HL-60 (cell line): ENCODE data around the gene ETHE1.

Experiments
- GABPA ChIP-seq: IDR thresholded peaks from 2 replicates; pipeline ENCODE4 v1.6.1; 2012; ENCODE audit warnings: low read depth
- POLR2AphosphoS5 ChIP-seq: IDR thresholded peaks from 2 replicates; pipeline ENCODE4 v1.6.1; 2012; ENCODE audit warnings: low read depth
- TF ChIP-seq, protein P1 (sequence below): IDR thresholded peaks from 2 replicates; pipeline ENCODE4 v1.6.1; 2012; ENCODE audit warnings: low read depth; ENCODE audit not compliant: insufficient replicate concordance
- TF ChIP-seq, protein P2 (sequence below): IDR thresholded peaks from one replicate; pipeline ENCODE4 v1.5.1; 2011; ENCODE audit warnings: low read length, control low read depth, inconsistent platforms; ENCODE audit not compliant: insufficient read depth

DNA sequence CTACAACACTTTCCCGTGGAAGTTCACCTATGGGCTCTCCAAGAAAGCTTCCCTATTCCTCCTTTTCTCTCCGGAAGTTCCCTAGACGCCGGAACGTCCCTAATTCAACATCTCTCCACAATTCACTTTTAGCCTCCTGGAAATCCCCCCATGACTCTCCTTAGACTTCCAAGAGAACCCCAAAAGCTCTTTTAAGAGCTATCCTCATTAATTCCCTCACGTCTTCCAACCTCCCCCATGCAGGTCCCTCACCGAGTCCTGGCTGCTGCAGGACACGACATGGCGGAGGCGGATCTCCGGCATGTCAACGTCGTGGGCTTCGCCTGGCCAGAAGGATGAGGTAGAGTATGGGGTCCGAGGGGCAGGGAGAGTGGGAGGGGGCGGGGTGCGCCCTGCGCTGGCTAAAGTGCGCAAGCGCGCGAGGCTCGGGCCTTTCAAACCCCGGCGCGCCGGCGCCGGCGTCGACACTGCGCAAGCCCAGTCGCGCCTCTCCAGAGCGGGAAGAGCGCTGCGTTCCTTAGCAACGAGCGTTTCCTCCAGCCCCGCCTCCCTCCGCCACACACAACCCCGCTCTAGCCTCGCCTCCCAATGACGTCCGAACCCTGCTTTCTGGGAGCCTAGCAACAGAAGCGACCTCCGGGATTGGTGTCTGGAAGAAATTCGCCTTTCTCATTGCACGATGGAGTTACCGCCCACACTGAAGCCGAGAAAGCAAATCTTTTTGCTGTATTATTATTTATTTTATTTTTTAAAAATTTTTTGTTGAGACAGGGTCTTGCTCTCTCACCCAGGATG, 48.4 kb upstream of the ETHE1 start, which contains the start of the genes PINLYP and XRCC1:
- TF ChIP-seq, protein P1, sequence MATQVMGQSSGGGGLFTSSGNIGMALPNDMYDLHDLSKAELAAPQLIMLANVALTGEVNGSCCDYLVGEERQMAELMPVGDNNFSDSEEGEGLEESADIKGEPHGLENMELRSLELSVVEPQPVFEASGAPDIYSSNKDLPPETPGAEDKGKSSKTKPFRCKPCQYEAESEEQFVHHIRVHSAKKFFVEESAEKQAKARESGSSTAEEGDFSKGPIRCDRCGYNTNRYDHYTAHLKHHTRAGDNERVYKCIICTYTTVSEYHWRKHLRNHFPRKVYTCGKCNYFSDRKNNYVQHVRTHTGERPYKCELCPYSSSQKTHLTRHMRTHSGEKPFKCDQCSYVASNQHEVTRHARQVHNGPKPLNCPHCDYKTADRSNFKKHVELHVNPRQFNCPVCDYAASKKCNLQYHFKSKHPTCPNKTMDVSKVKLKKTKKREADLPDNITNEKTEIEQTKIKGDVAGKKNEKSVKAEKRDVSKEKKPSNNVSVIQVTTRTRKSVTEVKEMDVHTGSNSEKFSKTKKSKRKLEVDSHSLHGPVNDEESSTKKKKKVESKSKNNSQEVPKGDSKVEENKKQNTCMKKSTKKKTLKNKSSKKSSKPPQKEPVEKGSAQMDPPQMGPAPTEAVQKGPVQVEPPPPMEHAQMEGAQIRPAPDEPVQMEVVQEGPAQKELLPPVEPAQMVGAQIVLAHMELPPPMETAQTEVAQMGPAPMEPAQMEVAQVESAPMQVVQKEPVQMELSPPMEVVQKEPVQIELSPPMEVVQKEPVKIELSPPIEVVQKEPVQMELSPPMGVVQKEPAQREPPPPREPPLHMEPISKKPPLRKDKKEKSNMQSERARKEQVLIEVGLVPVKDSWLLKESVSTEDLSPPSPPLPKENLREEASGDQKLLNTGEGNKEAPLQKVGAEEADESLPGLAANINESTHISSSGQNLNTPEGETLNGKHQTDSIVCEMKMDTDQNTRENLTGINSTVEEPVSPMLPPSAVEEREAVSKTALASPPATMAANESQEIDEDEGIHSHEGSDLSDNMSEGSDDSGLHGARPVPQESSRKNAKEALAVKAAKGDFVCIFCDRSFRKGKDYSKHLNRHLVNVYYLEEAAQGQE: no peak
- TF ChIP-seq POLR2AphosphoS5 (peak; percentile 42; the same call in 1 of the 2 replicates), GABPA (no peak)
- TF ChIP-seq, protein P2, sequence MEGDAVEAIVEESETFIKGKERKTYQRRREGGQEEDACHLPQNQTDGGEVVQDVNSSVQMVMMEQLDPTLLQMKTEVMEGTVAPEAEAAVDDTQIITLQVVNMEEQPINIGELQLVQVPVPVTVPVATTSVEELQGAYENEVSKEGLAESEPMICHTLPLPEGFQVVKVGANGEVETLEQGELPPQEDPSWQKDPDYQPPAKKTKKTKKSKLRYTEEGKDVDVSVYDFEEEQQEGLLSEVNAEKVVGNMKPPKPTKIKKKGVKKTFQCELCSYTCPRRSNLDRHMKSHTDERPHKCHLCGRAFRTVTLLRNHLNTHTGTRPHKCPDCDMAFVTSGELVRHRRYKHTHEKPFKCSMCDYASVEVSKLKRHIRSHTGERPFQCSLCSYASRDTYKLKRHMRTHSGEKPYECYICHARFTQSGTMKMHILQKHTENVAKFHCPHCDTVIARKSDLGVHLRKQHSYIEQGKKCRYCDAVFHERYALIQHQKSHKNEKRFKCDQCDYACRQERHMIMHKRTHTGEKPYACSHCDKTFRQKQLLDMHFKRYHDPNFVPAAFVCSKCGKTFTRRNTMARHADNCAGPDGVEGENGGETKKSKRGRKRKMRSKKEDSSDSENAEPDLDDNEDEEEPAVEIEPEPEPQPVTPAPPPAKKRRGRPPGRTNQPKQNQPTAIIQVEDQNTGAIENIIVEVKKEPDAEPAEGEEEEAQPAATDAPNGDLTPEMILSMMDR: no peak
